Raji (cell line): ENCODE data around the gene AUTS2.

Experiments used
- POLR2A ChIP-seq: IDR thresholded peaks from 2 replicates; pipeline ENCODE4 v1.6.1; 2011; ENCODE audit warnings: low read depth, low read length, control low read depth; ENCODE audit not compliant: insufficient read depth

Gene AUTS2

GRCh38 chr7:69799990-69800389 is 201.7 kb downstream of the AUTS2 start:
- TF ChIP-seq POLR2A, result no peak

- no peak for TF ChIP-seq POLR2A
Measured at GRCh38 chr7:69800495-69800894, 202.2 kb downstream of the AUTS2 start.

DNA sequence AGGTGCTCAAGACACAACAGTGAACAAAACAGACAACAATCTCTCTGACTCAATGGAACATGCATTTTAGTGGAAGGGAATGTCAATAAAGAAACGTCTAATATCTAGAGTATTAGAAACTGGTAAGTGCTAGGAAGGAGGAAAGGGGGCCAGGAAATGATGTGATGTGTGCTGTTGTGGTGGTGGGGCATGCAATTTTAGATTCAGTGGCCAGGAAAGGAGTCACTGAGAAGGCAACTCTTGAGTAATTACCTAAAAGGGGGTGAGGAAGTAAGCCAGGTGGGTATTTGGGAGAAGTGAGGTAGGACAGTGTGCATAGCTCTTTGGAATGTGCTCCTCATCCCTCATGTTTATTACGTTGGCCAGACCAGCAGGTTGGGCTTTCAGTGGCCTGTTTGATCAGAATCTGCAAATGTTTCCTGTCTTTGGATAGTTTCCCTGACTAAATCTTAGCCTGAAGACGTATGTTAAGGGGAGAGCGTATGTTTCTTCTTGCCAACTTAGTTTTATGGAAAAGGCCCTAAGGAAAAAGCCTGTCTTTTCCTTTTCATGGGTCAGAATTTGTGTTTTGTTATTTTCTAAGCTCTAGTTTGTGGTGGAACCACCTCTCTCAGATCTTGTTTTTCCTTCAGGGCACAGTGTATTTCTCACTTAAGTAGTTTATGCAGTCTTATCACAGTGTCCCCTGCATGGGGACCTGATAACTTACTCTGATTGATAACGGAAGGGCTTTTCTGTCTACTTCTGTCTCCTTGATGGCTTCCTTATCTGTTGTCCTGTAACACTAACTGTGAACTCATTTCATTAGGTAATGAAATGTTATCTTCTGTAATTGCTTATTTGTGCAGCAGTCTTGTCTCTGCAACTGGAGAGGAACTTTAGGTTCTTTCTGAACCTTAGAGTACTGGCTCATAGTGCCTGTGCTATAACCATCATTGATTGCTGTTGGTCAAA is 203.7 kb downstream of the AUTS2 start:
- TF ChIP-seq POLR2A, result no peak

DNA sequence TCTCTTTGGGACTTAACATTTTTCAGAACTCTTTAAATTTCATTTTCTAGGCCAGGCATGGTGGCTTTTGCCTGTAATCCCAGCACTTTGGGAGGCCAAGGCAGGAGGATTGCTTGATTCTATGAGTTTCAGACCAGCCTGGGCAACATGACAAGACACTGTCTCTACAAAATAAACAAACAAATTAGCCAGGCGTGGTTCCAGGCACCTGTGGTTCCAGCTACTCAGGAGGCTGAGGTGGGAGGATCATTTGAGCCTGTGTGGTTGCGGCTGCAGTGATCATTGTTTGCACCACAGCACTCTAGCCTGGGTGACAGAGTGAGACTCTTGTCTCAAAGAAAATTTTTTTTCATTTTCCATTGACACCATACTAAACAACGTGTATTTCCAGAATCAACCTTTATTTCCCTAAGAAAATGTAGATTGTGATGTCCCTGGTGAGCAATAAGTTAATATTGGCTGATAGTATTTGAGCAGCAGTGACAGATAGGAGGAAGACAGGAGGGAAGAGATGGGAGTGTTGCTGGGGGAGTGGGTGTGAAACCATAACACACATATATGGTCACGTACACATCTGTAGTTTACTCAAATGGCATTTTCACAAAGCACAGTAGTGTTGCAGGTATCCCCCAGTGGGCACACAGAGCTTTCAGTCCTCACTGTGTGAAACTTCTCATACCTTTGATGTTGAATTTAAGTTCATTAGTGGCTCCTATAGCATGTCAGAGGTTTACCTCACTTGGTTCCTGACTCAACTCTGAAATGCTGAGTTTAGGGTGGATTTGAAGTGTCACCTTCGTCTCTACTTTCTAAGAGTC is 205.6 kb downstream of the AUTS2 start:
- no peak; the same call in 1 of the 2 replicates for TF ChIP-seq POLR2A

- no peak for TF ChIP-seq POLR2A
Measured at GRCh38 chr7:69804962-69805361, 206.7 kb downstream of the AUTS2 start.

DNA sequence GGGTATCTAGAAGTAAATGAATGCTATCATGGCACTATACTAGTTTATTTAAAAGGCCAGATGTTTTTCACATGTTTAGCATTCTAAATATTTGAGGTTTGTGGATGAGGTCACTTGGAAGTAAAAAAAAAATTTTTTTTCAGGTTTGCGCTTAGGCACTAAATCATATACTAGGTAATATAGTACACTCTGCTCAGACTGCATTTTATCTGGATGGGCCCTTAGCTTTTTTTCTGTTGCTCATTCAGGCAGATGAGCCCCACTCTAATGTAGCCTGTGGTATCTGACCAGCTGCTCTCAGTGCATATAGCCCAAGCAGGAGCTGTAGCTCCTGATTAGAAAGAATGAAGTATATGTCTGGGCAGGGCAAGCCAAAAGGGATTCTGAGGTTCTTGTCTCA is 210.1 kb downstream of the AUTS2 start:
- no peak for TF ChIP-seq POLR2A

GRCh38 chr7:69811476-69812308 is 213.4 kb downstream of the AUTS2 start:
- no peak for TF ChIP-seq POLR2A

DNA sequence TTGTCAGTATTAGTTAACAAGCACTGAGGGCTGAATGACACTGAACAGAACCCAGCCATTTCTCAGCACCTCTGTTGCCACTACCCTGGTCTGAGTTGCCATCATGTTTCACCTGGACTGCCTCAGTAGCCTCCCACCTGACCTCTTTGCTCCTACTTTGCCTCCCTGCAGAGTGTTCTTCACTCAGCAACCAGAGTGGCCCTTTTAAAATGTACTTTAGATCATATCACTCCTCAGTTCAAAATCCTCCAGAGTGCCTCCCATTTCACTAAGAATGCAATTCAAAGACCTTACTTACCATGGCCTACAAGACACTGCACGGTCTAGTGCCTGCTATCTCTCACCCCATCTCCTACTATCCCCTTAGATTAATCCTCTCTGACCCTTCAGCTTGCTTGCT is 214.5 kb downstream of the AUTS2 start:
- TF ChIP-seq POLR2A, result no peak

- TF ChIP-seq POLR2A, result no peak
Measured at GRCh38 chr7:69813637-69814240, 215.5 kb downstream of the AUTS2 start.

GRCh38 chr7:69814421-69814962 is 216.2 kb downstream of the AUTS2 start:
- no peak for TF ChIP-seq POLR2A

DNA sequence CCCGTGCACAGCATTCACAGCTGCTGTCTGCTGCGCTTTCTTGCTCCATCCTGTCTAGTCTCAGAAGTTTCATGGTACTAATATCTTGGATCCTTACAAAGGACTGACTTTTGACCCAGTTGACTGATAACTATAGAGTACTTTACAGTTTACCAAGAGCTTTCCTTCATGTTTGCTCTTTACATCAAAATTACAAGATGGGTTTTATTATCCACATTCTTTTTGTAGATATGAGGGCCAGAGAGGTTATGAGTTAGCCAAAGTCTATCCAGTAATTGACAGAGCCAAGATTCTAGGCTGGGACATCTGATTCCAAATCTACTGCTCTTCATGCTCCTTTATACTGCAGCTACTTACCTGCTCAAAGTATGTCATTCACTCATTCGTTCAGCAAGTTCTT is 218.2 kb downstream of the AUTS2 start:
- no peak for TF ChIP-seq POLR2A

- no peak for TF ChIP-seq POLR2A
Measured at GRCh38 chr7:69817121-69817520, 218.8 kb downstream of the AUTS2 start.

- no peak for TF ChIP-seq POLR2A
Measured at GRCh38 chr7:69817841-69818635, 219.8 kb downstream of the AUTS2 start.
